HG02970 (cell line): Measurements from ENCODE around the gene PLIN1.

Source experiments
- ATAC-seq: cut with Tn5 transposase; IDR thresholded peaks from one replicate; pipeline ENCODE4 v1.9.1; 2021; ENCODE audit warnings: mild to moderate bottlenecking, moderate library complexity, moderate number of reproducible peaks; ENCODE audit not compliant: unreplicated experiment, low FRiP score

PLIN1 gene

GRCh38 chr15:89654847-89655805 is 24.0 kb downstream of the PLIN1 start, which contains the start of gene KIF7:
TSS of gene KIF7 (minus strand) at chr15:89655467. CDS start at chr15:89652930, 2,537 bp downstream.
- ATAC-seq: no peak

- no peak for ATAC-seq
Measured at GRCh38 chr15:89654301-89654761, 24.8 kb downstream of the PLIN1 start.

- ATAC-seq: no peak
Measured at GRCh38 chr15:89653578-89653977, 25.6 kb downstream of the PLIN1 start.

DNA sequence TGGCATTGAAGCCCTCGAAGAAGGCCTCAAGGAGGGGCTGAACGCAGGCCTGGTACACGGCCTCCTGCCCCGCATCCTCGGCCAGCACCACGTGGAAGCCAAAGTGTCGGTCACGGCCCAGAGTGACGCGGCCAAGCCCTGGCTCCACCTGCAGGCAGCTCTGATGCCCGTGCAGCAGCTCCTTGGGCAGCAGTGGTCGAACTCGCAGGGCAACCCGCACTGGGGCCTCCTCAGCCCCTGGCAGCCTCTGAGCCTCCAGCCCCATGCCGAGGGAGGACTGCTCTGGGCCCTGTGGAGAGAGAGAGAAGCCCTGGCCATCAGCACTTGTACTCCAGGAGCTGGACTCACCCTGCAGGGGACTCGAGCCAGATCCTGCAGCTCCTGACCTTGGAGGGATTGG is 26.5 kb downstream of the PLIN1 start:
- no peak for ATAC-seq

- ATAC-seq: no peak
Measured at GRCh38 chr15:89652131-89652530, 27.0 kb downstream of the PLIN1 start.

GRCh38 chr15:89649716-89650115 is 29.5 kb downstream of the PLIN1 start:
- no peak for ATAC-seq

DNA sequence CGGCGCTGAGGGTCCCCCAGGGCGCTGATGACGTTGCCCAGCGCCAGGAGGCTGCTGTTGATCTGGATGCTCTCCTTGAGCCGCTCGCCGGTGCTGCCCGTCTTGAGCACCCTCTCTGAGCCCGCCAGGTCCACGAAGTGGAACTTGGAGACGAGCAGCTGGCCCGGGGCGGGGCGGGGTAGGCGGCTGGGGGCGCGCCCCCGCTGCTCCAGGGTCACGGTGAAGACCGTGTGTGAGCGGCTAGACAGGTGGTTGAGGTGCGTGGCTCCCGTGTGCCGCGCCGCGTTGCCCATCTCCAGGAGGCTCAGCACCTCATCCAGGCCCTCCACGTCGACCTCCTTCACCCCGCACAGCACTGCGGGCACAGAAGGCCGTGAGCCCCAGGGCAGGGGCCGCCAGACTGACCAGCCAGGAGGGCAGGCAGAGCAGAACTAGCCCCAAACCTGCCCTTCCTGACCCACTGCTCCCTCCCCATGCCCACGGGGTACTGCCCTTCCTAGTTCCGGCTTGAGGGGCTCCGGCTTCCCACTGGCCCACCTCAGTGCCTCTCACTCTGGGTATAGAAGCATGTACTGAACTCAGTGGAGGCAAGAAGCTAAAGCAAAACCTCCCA is 30.0 kb downstream of the PLIN1 start:
- no peak for ATAC-seq

- no peak for ATAC-seq
Measured at GRCh38 chr15:89648106-89649012, 30.8 kb downstream of the PLIN1 start.

DNA sequence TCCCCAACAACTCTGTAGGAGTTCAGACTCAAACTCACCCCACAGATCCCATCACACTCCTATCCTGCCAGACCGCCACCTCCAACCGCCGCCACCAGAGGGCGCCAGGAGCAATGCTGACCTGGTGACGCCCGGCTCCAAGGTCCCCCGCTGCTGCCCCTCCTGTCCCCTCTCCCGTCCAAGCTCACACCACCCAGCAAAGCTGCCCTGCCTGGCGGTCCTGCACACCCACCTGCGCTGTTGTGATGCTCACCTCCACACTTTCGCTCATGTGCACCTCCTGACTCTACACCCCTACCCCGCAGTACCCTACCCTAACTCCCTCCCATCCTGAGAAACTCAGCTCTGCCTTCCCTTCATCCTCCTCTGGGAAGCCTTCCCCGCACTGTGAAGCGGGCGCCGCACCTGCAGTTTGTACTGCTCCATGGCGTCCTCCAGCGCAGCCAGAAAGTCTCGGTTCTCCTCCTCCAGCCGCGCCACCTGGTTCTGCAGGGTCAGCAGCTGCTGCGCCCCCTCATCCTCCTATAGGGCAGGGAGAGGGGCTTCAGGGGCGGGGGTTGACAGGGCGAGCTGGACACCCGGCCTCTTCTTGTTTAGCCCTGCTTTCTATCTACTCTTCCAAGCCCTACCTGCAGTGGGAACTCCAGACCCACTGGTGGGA is 31.8 kb downstream of the PLIN1 start:
- ATAC-seq: no peak

DNA sequence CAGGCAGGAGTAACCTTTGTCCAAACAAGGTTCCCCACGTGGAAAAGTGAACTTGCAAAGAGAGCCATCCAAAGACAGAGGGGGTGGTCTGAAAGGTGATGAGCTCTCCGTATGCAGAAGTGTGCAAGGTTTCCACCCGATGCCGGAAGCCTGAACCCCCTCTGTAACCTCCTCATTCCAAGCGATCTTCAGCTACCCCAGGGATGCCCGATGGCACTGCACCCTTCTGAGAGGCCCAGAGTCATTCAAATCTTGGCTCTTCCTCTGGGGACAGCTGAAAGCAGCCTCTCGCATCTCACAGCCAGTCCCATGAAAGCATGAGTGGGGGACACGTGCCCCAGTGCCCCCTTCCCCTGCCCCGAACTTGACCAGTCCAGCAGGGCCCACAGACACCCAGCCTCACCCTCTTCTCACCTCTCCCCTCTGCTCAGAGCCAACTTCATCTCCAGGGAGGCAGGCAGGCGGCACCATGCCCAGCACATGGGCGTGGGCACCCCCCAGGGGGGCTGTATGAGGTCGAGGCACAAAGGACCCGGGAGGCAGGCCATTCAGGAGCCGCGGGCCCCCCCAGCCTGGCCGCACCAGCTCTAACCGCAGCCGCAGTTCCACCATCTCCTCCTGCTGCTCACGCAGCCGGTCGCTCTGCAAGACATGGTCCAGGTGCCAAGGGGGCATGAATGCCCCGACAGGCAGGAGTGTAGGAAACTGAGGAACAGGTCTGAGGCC is 32.6 kb downstream of the PLIN1 start:
- ATAC-seq: no peak

GRCh38 chr15:89645680-89646079 is 33.5 kb downstream of the PLIN1 start:
- ATAC-seq: no peak

GRCh38 chr15:89642106-89642505 is 37.1 kb downstream of the PLIN1 start:
- no peak for ATAC-seq

DNA sequence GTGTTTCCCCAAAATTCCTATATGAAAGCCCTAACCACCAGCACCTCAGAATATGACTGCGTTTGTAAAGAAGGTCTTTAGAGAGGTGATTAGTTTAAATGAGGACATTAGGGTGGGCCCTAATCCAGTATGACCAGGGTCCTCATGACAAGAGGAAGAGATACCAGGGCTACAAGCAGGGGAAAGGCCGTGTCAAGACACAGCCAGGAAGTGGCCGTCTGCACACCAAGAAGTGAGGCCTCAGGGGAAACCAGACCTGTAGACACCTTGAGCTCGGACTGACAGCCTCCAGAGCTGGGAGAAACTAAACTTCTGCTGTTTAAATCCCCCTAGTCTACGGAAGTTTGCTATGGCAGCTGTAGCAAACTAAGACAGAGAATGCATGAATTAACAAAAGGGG is 38.1 kb downstream of the PLIN1 start:
- ATAC-seq: no peak

- ATAC-seq: no peak
Measured at GRCh38 chr15:89640245-89640644, 38.9 kb downstream of the PLIN1 start.

DNA sequence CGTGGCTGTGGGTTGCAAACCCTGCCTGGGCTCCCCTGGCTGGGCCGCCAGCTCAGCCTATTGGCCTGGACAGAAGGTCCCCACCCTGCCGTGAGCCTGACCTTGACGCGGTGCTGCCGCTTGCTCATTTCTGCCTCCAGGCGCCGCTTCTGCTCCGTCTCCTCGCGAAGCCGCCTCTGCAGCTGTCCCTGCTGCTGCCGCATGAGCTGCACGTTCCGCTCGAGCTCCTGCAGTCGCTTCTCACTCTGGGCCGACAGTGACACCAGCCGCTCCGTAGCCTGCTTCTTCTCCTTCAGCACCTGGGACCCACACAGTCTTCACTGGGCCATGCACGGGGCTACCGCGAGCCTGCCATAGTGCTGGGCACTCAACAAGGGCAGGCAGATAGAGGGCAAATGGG is 45.6 kb downstream of the PLIN1 start:
- no peak for ATAC-seq

DNA sequence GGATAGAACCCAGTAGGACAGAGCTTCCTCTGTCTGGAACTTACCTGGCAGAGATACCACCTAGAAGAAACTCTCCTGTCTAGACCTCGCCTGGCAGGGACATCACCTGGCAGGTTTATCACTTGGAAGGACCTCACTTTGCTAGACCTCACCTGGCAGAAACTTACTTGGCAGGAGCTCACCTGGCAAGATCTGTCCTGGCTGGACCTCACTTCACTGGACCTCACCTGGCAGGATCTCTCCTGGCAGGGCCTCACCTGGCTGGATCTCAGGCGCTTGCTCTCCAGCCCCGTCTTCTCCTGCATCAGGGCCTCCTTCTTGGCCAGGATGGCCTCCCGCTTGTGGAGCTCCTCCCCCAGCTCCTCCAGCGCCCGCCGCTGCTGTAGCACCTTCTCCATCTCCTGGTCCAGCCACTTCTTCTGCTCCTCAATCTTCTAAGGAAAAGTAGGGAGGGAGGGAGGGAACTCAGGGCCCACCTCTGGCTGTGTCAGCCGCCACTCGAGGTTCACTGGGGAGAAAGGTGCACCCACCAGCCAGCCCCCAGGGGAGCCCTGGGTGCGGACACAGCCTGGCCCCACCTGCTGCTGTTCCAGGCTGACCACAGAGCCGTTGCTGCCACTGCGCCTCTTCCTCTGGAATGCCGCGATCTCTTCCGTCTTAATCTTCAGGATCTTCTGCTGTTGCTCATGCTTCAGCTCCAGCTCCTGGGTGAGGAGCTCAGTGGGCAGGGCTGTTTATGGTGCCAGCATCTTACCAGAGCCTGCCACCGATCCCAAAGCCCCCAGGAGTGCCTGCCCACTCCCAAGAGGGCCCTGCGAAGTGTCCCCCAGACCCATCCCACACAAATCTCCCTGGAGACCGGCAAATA is 46.4 kb downstream of the PLIN1 start:
- ATAC-seq: no peak

DNA sequence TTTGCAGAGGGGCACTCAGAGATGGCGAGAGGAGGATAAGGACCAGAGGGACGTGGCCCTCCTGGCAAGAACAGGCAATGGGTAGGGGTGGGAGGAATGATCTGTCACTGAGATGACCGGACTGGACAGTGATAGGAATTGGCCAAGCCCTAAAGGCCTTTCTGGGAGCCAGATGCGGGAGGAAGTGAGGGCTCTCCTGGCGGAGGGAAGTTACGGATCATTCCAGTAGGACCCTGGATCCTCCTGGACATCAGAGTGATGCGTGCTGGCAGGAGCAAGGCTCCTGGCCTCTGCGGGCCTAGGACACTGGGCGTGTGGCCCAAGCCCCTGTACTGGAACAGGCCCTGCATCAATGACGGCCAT is 47.3 kb downstream of the PLIN1 start:
- ATAC-seq: no peak
